ENCODE results near the gene PRKG2.

- no peak for TF ChIP-seq CTCF (IDR thresholded peaks at IDR 0.05)
- no peak for TF ChIP-seq POLR2A (IDR thresholded peaks at IDR 0.05)
Measured at GRCh38 chr4:81071013-81071412, 144.0 kb downstream of the PRKG2 start.

Measured in lower leg skin (tissue), 3 donors.